Suprapubic skin (tissue), 4 donors: ENCODE measurements around the gene ACAP3. TPM values are rescaled to one million over a fixed set of nuclear protein-coding genes. Genes with fewer than 3 reads are reported as not detected.
A peak's percentile ranks its signal among the peaks of the same experiment; 100 is the strongest.
"Not testable (repeated sequence)": the region's sequence is repeated elsewhere in the genome, so short reads cannot be mapped to it uniquely, and the experiment has no call there.

Experiments used
- DNase-seq, 2 donors: peaks; one replicate each; pipeline ENCODE4 v3.0.0-alpha.2; 2019; ENCODE audit warnings: low spot score in 2 of 2
- H3K27ac ChIP-seq: fragments of 200-600 bp; sonication (generic); one replicate; pipeline ENCODE4 v1.5.1; 2019
- H3K27me3 ChIP-seq: fragments of 200-600 bp; sonication (generic); one replicate; pipeline ENCODE4 v1.5.1; 2019
- H3K36me3 ChIP-seq: fragments of 200-600 bp; sonication (generic); one replicate; pipeline ENCODE4 v1.5.1; 2019
- H3K4me1 ChIP-seq: fragments of 200-600 bp; sonication (generic); one replicate; pipeline ENCODE4 v1.5.1; 2019
- H3K4me3 ChIP-seq: fragments of 200-600 bp; sonication (generic); one replicate; pipeline ENCODE4 v1.5.1; 2019; ENCODE audit warnings: mild to moderate bottlenecking
- H3K9me3 ChIP-seq: fragments of 200-600 bp; sonication (generic); one replicate; pipeline ENCODE4 v1.5.1; 2019
- EP300 ChIP-seq: sonication (generic); formaldehyde crosslinking; IDR thresholded peaks from one replicate; pipeline ENCODE4 v1.6.1; 2017; ENCODE audit warnings: antibody characterized with exemption
- POLR2A ChIP-seq, 2 donors: fragments of 450-650 bp; IDR thresholded peaks; one replicate each; pipeline ENCODE4 v1.6.1; 2017; ENCODE audit warnings: antibody characterized with exemption in 2 of 2, mild to moderate bottlenecking in 2 of 2, moderate library complexity in 2 of 2
- POLR2AphosphoS5 ChIP-seq, 3 donors: sonication (generic); formaldehyde crosslinking; IDR thresholded peaks; one replicate each; pipeline ENCODE4 v1.6.1; 2017; ENCODE audit warnings: antibody characterized with exemption in 3 of 3
- WGBS: methylation state at CpG from one replicate; pipeline ENCODE4 v1.1.5; 2018; 5-methylcytosine and 5-hydroxymethylcytosine counted together
- total RNA-seq, 4 donors: library from RNA; depleted of rRNA; stranded (reverse); fragments of >200 nt; gene quantifications; one replicate each; pipeline ENCODE4 v1.1.0, GENCODE V29; 2016
- TF ChIP-seq, protein P1 (sequence below), 2 donors: fragments of 200-600 bp in 1 of 2; fragments of 450-650 bp in 1 of 2; sonication (generic) in 1 of 2; IDR thresholded peaks; one replicate each; pipeline ENCODE4 v1.5.1; 2016 to 2019; ENCODE audit warnings: antibody characterized with exemption in 2 of 2, mild to moderate bottlenecking in 1 of 2, moderate library complexity in 1 of 2

The ACAP3 gene
- total RNA-seq, 4 donors from 2014 or later, result 112 to 309 (median 148) TPM

DNA sequence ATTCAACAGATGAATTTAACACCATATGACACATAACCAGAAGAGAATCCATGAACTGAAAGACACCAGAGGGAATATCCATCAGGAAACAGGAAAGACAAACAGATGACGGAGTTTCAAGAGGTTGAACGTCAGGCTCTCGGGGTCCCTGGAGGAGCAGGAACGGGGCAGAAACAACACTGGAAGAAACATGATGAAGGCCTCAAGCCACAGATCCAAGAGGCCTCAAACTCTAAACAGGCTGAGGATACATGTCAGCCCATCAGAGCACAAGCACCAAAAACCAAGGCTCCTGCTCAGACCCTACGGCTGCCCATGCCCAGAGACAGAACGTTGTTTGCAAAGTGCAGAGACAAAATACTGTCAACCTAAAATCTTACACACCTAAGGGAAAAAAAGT is 9.7 kb upstream of the ACAP3 start:
- H3K27me3 ChIP-seq, result no peaks in the 10 kb centered on the region
- peaks cover 53% of the 10 kb centered on the region for H3K36me3 ChIP-seq
- no peak overlapping the region for H3K4me3 ChIP-seq
- TF ChIP-seq POLR2A (IDR thresholded peaks at IDR 0.05) (no peak), POLR2AphosphoS5 (IDR thresholded peaks at IDR 0.05) (no peak), EP300 (no peak)
- TF ChIP-seq, protein P1, sequence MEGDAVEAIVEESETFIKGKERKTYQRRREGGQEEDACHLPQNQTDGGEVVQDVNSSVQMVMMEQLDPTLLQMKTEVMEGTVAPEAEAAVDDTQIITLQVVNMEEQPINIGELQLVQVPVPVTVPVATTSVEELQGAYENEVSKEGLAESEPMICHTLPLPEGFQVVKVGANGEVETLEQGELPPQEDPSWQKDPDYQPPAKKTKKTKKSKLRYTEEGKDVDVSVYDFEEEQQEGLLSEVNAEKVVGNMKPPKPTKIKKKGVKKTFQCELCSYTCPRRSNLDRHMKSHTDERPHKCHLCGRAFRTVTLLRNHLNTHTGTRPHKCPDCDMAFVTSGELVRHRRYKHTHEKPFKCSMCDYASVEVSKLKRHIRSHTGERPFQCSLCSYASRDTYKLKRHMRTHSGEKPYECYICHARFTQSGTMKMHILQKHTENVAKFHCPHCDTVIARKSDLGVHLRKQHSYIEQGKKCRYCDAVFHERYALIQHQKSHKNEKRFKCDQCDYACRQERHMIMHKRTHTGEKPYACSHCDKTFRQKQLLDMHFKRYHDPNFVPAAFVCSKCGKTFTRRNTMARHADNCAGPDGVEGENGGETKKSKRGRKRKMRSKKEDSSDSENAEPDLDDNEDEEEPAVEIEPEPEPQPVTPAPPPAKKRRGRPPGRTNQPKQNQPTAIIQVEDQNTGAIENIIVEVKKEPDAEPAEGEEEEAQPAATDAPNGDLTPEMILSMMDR (IDR thresholded peaks at IDR 0.05), result no peak
- peak overlapping the region; percentile 50 for H3K27ac ChIP-seq
- H3K9me3 ChIP-seq, result no peaks in the 10 kb centered on the region
- no peak for DNase-seq
- peaks cover 42% of the 10 kb centered on the region for H3K4me1 ChIP-seq
- 81% methylated on average over 6 of the region's 6 CpGs for WGBS

DNA sequence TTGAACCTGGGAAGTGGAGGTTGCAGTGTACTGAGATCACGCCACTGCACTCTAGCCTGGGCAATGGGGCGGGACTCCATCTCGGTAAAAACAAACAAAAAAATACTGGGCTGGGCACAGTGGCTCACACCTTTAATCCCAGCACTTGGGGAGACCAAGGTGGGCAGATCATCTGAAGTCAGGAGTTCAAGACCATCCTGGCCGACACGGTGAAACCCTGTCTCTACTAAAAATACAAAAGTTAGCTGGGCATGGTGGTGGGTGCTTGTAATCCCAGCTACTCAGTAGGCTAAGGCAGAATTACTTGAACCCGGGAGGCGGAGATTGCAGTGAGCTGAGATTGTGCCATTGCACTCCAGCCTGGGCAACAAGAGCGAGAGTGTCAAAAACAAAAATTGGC is 8.5 kb upstream of the ACAP3 start:
- not testable (repeated sequence) for H3K4me3 ChIP-seq, DNase-seq, H3K27ac ChIP-seq, H3K9me3 ChIP-seq, H3K27me3 ChIP-seq
- 91% methylated on average over 8 of the region's 8 CpGs for WGBS
- peaks cover 34% of the 10 kb centered on the region for H3K4me1 ChIP-seq
- H3K36me3 ChIP-seq, result peaks cover 62% of the 10 kb centered on the region

- no peaks in the 10 kb centered on the region for H3K9me3 ChIP-seq
- no peak for DNase-seq
- H3K4me1 ChIP-seq, result peaks cover 34% of the 10 kb centered on the region
- H3K36me3 ChIP-seq, result peaks cover 63% of the 10 kb centered on the region
- H3K27me3 ChIP-seq, result no peaks in the 10 kb centered on the region
- H3K27ac ChIP-seq, result no peak overlapping the region
- no peak overlapping the region for H3K4me3 ChIP-seq
- 53% methylated on average over 10 of the region's 26 CpGs for WGBS
- TF ChIP-seq POLR2AphosphoS5 (IDR thresholded peaks at IDR 0.05) (no peak), POLR2A (IDR thresholded peaks at IDR 0.05) (no peak), EP300 (no peak)
- TF ChIP-seq, protein P1 (IDR thresholded peaks at IDR 0.05), result no peak
These were observed 7.8 kb upstream of the ACAP3 start for GRCh38 chr1:1315435-1315954.

DNA sequence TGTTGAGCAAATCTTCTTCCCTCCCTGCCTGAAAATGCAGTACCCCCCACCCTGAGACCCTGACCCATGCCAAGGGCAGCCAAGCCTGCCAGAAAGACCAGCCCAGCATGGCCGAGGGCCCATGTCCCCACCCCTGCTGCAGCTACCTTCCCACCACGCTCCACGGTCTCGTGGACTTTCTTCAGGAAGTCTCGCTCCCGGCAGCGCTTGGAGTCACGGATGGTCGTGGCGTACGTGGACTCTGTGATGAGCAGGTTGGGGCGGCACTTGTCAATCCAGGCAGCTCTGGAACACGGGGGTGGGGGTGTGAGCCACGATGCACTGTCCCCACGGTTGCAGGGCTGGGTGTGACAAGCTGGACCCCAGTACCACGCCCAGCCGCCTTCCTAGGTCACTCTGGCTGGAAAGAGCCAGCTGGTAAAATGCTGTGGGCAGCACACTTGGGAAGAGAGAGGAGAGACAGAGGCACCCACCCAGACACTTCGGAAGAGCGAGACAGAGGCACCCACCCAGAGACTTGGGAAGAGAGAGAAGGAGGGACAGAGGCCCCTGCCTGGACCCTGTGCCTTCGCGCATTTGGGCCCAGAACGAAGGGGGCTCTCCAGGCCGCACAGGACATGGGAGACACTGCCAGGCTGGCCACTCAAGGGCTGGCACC is 7.1 kb upstream of the ACAP3 start:
- TF ChIP-seq POLR2A (IDR thresholded peaks at IDR 0.05) (no peak), POLR2AphosphoS5 (IDR thresholded peaks at IDR 0.05) (no peak), EP300 (no peak)
- TF ChIP-seq, protein P1 (IDR thresholded peaks at IDR 0.05), result no peak
- Histone ChIP-seq H3K9me3 (no peaks in the 10 kb centered on the region), H3K27ac (no peak overlapping the region), H3K27me3 (no peaks in the 10 kb centered on the region), H3K4me1 (peaks cover 38% of the 10 kb centered on the region), H3K36me3 (peaks cover 56% of the 10 kb centered on the region), H3K4me3 (no peak overlapping the region)
- 91% methylated on average over 21 of the region's 23 CpGs for WGBS
- DNase-seq, result no peak

- Histone ChIP-seq H3K27me3 (no peaks in the 10 kb centered on the region), H3K4me1 (peaks cover 44% of the 10 kb centered on the region), H3K27ac (no peak overlapping the region), H3K9me3 (no peaks in the 10 kb centered on the region), H3K4me3 (no peak overlapping the region), H3K36me3 (peaks cover 56% of the 10 kb centered on the region)
- TF ChIP-seq POLR2A (IDR thresholded peaks at IDR 0.05), result no peak
- TF ChIP-seq POLR2AphosphoS5 (IDR thresholded peaks at IDR 0.05), result no peak
- TF ChIP-seq EP300, result no peak
- TF ChIP-seq, protein P1 (IDR thresholded peaks at IDR 0.05), result no peak
- no peak for DNase-seq
- 79% methylated on average over 4 of the region's 15 CpGs for WGBS
These were observed 6.5 kb upstream of the ACAP3 start for GRCh38 chr1:1314237-1314586.
